Endothelial cell of umbilical vein (primary cell): Measurements from ENCODE around the gene PAK4. TPM values are rescaled to one million over a fixed set of nuclear protein-coding genes. Genes with fewer than 3 reads are reported as not detected.

Experiments used
- BruUV-seq: library from RNA; stranded (reverse); fragments of 400-500 nt; replicated peaks from 2 replicates; lab custom pipeline; 2021; lab: Mats Ljungman, UMichigan
- CTCF ChIA-PET: fragments of 300-600, 350-600 bp; sonication (Branson Sonifier 250); formaldehyde crosslinking; loops from one replicate; lab custom pipeline; 2021; ENCODE audit warnings: antibody characterized with exemption, inconsistent platforms; lab: Charles Lee
- POLR2A ChIA-PET: fragments of 300-600, 350-600 bp; sonication (Branson Sonifier 250); formaldehyde crosslinking; loops from one replicate; lab custom pipeline; 2021; ENCODE audit warnings: antibody characterized with exemption, inconsistent platforms; lab: Charles Lee
- DNase-seq: peaks from one replicate; pipeline ENCODE4 v3.0.0-alpha.2; 2011; ENCODE audit warnings: low read depth, low spot score
- FAIRE-seq: peaks from 2 replicates; lab custom pipeline; 2011; peaks lifted over from hg19 to GRCh38; lab: Jason Lieb, UNC
- H2AFZ ChIP-seq: 2 replicates; pipeline ENCODE4 v1.6.0; 2012; ENCODE audit warnings: low read depth, low read length, control low read depth, inconsistent platforms
- H3K27ac ChIP-seq: 2 replicates; pipeline ENCODE4 v1.5.1; 2011; ENCODE audit warnings: low read depth, mild to moderate bottlenecking, control low read depth, low read length, moderate library complexity; ENCODE audit not compliant: insufficient read depth
- H3K27me3 ChIP-seq, 2 experiments: 2 replicates each; pipeline versions ENCODE4 v1.6.0 to v1.6.1; 2011; ENCODE audit warnings: low read length in 2 of 2, mixed read lengths in 1 of 2; ENCODE audit not compliant: control insufficient read depth in 2 of 2, insufficient read depth in 2 of 2
- H3K36me3 ChIP-seq, 2 experiments: 2 replicates in 1 of 2; 3 replicates in 1 of 2; pipeline ENCODE4 v1.5.1; 2011; ENCODE audit warnings: low read length in 2 of 2, mild to moderate bottlenecking in 1 of 2, moderate library complexity in 1 of 2; ENCODE audit not compliant: control insufficient read depth in 2 of 2, insufficient read depth in 2 of 2; ENCODE audit errors: extremely low read depth in 1 of 2
- H3K4me1 ChIP-seq: 3 replicates; pipeline ENCODE4 v1.5.1; 2011; ENCODE audit warnings: mild to moderate bottlenecking, low read length; ENCODE audit not compliant: control insufficient read depth, insufficient read depth; ENCODE audit errors: extremely low read depth
- H3K4me2 ChIP-seq: 2 replicates; pipeline ENCODE4 v1.6.1; 2011; ENCODE audit warnings: low read length, control low read depth, mixed read lengths; ENCODE audit not compliant: insufficient read depth
- H3K4me3 ChIP-seq, 3 experiments: fragments of 200-600 bp in 1 of 3; sonication (generic), shearing (Covaris generic) in 1 of 3; replicated peaks in 1 of 3; 2 replicates each; pipeline ENCODE4 v1.5.1; 2011 to 2016; ENCODE audit warnings: control low read depth in 3 of 3, low read length in 3 of 3, mild to moderate bottlenecking in 2 of 3, inconsistent platforms in 1 of 3, low read depth in 1 of 3, moderate library complexity in 1 of 3; ENCODE audit not compliant: insufficient read depth in 1 of 3
- H3K79me2 ChIP-seq: 2 replicates; pipeline ENCODE4 v1.6.0; 2012; ENCODE audit warnings: low read length, inconsistent platforms; ENCODE audit not compliant: control insufficient read depth, insufficient read depth
- H3K9ac ChIP-seq: replicated peaks from 2 replicates; pipeline ENCODE3; 2011; ENCODE audit warnings: low read length, control low read depth; ENCODE audit not compliant: insufficient read depth; ENCODE audit errors: extremely low read depth
- H3K9me1 ChIP-seq: replicated peaks from 3 replicates; pipeline ENCODE4 v1.6.0; 2011; ENCODE audit warnings: mild to moderate bottlenecking, low read length; ENCODE audit not compliant: control insufficient read depth, insufficient read depth; ENCODE audit errors: extremely low read depth
- H3K9me3 ChIP-seq: replicated peaks from 2 replicates; pipeline ENCODE4 v1.5.1; 2012; ENCODE audit warnings: low read length, inconsistent platforms; ENCODE audit not compliant: control insufficient read depth, insufficient read depth
- H4K20me1 ChIP-seq: replicated peaks from 2 replicates; pipeline ENCODE3; 2011; ENCODE audit warnings: mild to moderate bottlenecking, low read length; ENCODE audit not compliant: control insufficient read depth, insufficient read depth; ENCODE audit errors: extremely low read depth
- CTCF ChIP-seq, 2 donors: IDR thresholded peaks; 1 replicate in 1 of 2; 2 replicates in 1 of 2; pipeline ENCODE4 v1.5.1; 2011; ENCODE audit warnings: low read length in 2 of 2, mild to moderate bottlenecking in 2 of 2, moderate library complexity in 2 of 2, control low read depth in 1 of 2, inconsistent platforms in 1 of 2, low read depth in 1 of 2; ENCODE audit not compliant: insufficient read depth in 1 of 2; ENCODE audit errors: extremely low read depth in 1 of 2
- EZH2 ChIP-seq: IDR thresholded peaks from 2 replicates; pipeline ENCODE4 v1.6.1; 2012; ENCODE audit warnings: borderline replicate concordance, low read depth, mild to moderate bottlenecking, moderate library complexity, low read length, inconsistent platforms; ENCODE audit not compliant: severe bottlenecking
- GATA2 ChIP-seq: IDR thresholded peaks from 2 replicates; pipeline ENCODE4 v1.7.0; 2011; ENCODE audit warnings: low read depth, mild to moderate bottlenecking, moderate library complexity, mixed read lengths, low read length; ENCODE audit not compliant: insufficient read length, insufficient read depth
- JUN ChIP-seq: IDR thresholded peaks from 2 replicates; pipeline ENCODE4 v1.6.1; 2011; ENCODE audit warnings: borderline replicate concordance, low read depth; ENCODE audit not compliant: insufficient read length, insufficient read depth
- dilution Hi-C: fragments of 300-500 bp; cut with MboI; formaldehyde crosslinking; loops from one replicate; pipeline ENCODE4 v1.15.0; 2019; ENCODE audit warnings: low sequenced_read_pairs; ENCODE audit not compliant: extremely low pct_ligation_motif_present
- intact Hi-C: fragments of 100-400 bp; cut with micrococcal nuclease; formaldehyde crosslinking; loops from one replicate; pipeline ENCODE4 v1.10.0; 2022
- polyA plus RNA-seq, 4 experiments: library from polyadenylated mRNA; depleted of rRNA in 3 of 4; stranded (reverse) in 3 of 4; unstranded in 1 of 4; fragments of >200 nt; gene quantifications; 2 replicates each; pipeline versions ENCODE4 v1.2.1 to v1.2.3, GENCODE V29; 2011 to 2012; ENCODE audit warnings: missing spikeins in 1 of 4
- total RNA-seq: library from RNA; stranded (reverse); gene quantifications from 2 replicates; pipeline ENCODE4 v1.2.3, GENCODE V29; 2021

PAK4 gene
- total and polyA plus RNA-seq, 2 donors (not counting 3 experiments of a cell fraction or from before 2014, with no cell fraction given): 39.8 to 55.4 TPM

GRCh38 chr19:39124136-39124764 is 1.3 kb upstream of the PAK4 start:
- H3K4me1 ChIP-seq: peaks cover 14% of the 10 kb centered on the region
- no peak overlapping the region for H3K9ac ChIP-seq
- DNase-seq: no peak
- POLR2A ChIA-PET: interaction anchor here (0.7 kb wide), 1 partner anchor 193 kb away, joined by 3 read pairs; no protein-coding TSS in a partner anchor
- H3K4me3 ChIP-seq: no peak overlapping the region
- no peaks in the 10 kb centered on the region for H3K9me1 ChIP-seq
- FAIRE-seq: no peak
- intact Hi-C loops: loop anchor here (10.0 kb wide), 1 partner anchor 411 kb away; the partner anchor contains the start of gene EID2B
- dilution Hi-C loops: no loop called here
- H3K9me3 ChIP-seq: no peaks in the 10 kb centered on the region
- H3K4me2 ChIP-seq: no peak overlapping the region
- TF ChIP-seq EZH2 (no peak), GATA2 (no peak), JUN (no peak), CTCF (IDR thresholded peaks at IDR 0.05; ENCODE audit: extremely low read depth in 1 of 2, insufficient read depth in 1 of 2, low read depth in 1 of 2, low read length in 2 of 2) (no peak)
- H3K27me3 ChIP-seq: no peaks in the 10 kb centered on the region
- no peaks in the 10 kb centered on the region for H4K20me1 ChIP-seq
- H3K79me2 ChIP-seq: peaks cover 36% of the 10 kb centered on the region
- BruUV-seq: no TSS peak
- no peaks in the 10 kb centered on the region for H3K36me3 ChIP-seq
- CTCF ChIA-PET: interaction anchor here (4.9 kb wide), 1 partner anchor 204 kb away, joined by 124 read pairs; no protein-coding TSS in a partner anchor
- no peak overlapping the region for H2AFZ ChIP-seq
- no peak overlapping the region for H3K27ac ChIP-seq
